Epithelial cell of proximal tubule (primary cell): ENCODE data around the gene RHBDL1. TPM values are rescaled to one million over a fixed set of nuclear protein-coding genes. Genes with fewer than 3 reads are reported as not detected.

Source experiments
- DNase-seq: peaks from one replicate; pipeline ENCODE4 v3.0.0-alpha.2; 2011; ENCODE audit warnings: low read depth
- H3K4me3 ChIP-seq: 2 replicates; pipeline ENCODE4 v1.5.1; 2011; ENCODE audit warnings: low read depth, mild to moderate bottlenecking, low read length
- CTCF ChIP-seq: conservative IDR thresholded peaks from 2 replicates; pipeline ENCODE4 v1.5.1; 2012; ENCODE audit warnings: low read depth, mild to moderate bottlenecking, low read length
- total RNA-seq: library from RNA; depleted of rRNA; stranded (reverse); fragments of >200 nt; gene quantifications from 2 replicates; pipeline ENCODE4 v1.2.3, GENCODE V29; 2015

Gene RHBDL1
- 0.43 and 1.2 TPM in 2 replicates for total RNA-seq

- peak within 1 kb of the TSS; percentile 57 for H3K4me3 ChIP-seq
- TF ChIP-seq CTCF: no peak
- no peak for DNase-seq
Observed at GRCh38 chr16:674968-675883, at the start of gene RHBDL1. Gene RHBDL1, plus strand, starts transcription at chr16:675671. Its CDS starts 120 bp downstream, at chr16:675791.

- DNase-seq: no peak
- TF ChIP-seq CTCF: no peak
- no peak overlapping the region for H3K4me3 ChIP-seq
Observed at GRCh38 chr16:625977-626765, 49.3 kb upstream of the RHBDL1 start.

GRCh38 chr16:626787-627453 lies 48.6 kb upstream of the RHBDL1 start:
- DNase-seq: peak; percentile 72
- TF ChIP-seq CTCF: no peak
- H3K4me3 ChIP-seq: no peak overlapping the region

- no peak overlapping the region for H3K4me3 ChIP-seq
- no peak for DNase-seq
- no peak for TF ChIP-seq CTCF
Observed at GRCh38 chr16:627454-628239, 47.8 kb upstream of the RHBDL1 start.

GRCh38 chr16:628321-629061 lies 47.0 kb upstream of the RHBDL1 start:
- H3K4me3 ChIP-seq: no peak overlapping the region
- no peak for DNase-seq
- TF ChIP-seq CTCF: no peak
